ENCODE results near the gene RFTN1.

RFTN1 gene

DNA sequence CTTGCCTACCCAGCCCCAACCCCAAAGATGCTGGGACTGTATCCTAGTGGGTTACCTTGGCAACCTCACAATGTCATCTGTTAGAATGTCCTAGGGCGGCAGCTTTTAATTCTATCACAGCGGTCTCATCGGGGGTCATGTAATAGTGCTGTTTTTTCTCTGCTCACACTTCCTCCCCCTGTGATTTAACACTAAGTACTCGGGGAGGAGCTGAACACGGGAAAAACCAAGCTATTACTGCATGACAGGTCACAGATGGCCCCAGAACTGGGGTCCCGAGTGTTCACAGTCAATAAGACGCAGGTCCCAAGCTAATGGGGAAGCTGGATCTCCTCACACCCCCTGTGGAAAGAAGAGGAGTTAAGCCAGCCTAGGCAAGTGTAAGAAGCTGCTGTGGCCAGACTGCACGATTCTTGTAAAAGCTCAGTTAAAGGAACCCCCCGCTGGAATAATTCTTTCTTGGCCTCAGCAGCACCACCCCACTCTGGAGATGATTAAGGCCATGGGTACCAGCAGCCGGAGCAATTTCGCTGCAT, 2.5 kb upstream of the RFTN1 start:
- H3K27ac ChIP-seq (ENCODE audit: low read depth, low read length) = no peak overlapping the region
- no peak overlapping the region for H3K9ac ChIP-seq (ENCODE audit: low read length)
- no peaks in the 10 kb centered on the region for H3K36me3 ChIP-seq (ENCODE audit: control insufficient read depth, insufficient read depth, low read length)
- H2AK5ac ChIP-seq (ENCODE audit: low read length) = no peak overlapping the region
- H4K5ac ChIP-seq (ENCODE audit: low read length) = no peak overlapping the region
- no peak overlapping the region for H3K23ac ChIP-seq (ENCODE audit: low read length)
- WGBS (ENCODE audit: extremely low coverage, insufficient coverage, low lambda C conversion rate) = no CpG with 5 or more reads among the region's 11 CpGs
- no peak overlapping the region for H4K8ac ChIP-seq (ENCODE audit: low read depth, low read length)
- H3K4me1 ChIP-seq (ENCODE audit: control insufficient read depth, low read depth, low read length) = no peaks in the 10 kb centered on the region
- H3K4me2 ChIP-seq (ENCODE audit: low read length) = no peak overlapping the region
- DNase-seq = peak; percentile 10
- no peak overlapping the region for H2BK15ac ChIP-seq (replicated peaks; ENCODE audit: low read depth)
- H3K79me2 ChIP-seq (ENCODE audit: control insufficient read depth, insufficient read depth, low read length) = no peaks in the 10 kb centered on the region
- H2BK5ac ChIP-seq (ENCODE audit: low read length) = no peak overlapping the region
- H3K56ac ChIP-seq (ENCODE audit: low read length) = no peak overlapping the region
- no peak overlapping the region for H3K18ac ChIP-seq (ENCODE audit: low read length)
- no peak overlapping the region for H3K4ac ChIP-seq (ENCODE audit: low read depth, low read length)
- no peaks in the 10 kb centered on the region for H3K79me1 ChIP-seq (ENCODE audit: low read length)
- peaks cover 6% of the 10 kb centered on the region for H3K27me3 ChIP-seq (ENCODE audit: insufficient read depth, low read length, poor library complexity)
- H3K4me3 ChIP-seq (ENCODE audit: low read length) = no peak overlapping the region
- no peak overlapping the region for H2BK120ac ChIP-seq (ENCODE audit: low read depth, low read length)

DNA sequence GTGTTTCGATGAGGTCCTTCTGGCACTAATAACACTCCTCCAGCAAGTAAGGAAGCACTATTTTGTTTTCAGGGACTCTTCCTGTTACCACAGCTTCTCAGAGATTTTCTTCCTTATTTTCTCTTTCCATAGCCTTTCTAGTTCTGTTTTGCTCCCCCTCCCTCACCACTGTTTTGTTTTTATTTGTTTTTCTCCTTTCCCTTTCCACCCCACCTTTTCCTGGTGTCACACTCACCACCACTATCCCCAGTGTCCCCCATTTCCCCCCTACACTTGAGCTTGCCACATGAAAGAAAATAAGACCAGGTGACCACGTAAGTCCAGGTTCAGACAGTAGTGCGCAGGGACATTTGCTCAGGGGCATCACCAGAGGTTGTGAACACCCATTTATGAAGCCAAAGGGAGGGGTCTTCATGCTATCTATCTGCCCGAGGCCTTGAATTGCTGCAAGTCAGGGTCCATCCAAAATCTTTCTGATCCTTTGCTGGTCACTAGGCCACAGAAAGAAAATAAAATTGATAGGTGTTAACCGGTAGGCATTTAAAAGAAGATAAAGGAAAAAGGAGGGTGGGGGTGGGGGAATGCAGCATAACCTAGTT, 1.4 kb upstream of the RFTN1 start:
- no peak overlapping the region for H3K18ac ChIP-seq (ENCODE audit: low read length)
- H4K8ac ChIP-seq (ENCODE audit: low read depth, low read length) = no peak overlapping the region
- no peaks in the 10 kb centered on the region for H3K79me1 ChIP-seq (ENCODE audit: low read length)
- H2BK120ac ChIP-seq (ENCODE audit: low read depth, low read length) = no peak overlapping the region
- no peaks in the 10 kb centered on the region for H3K4me1 ChIP-seq (ENCODE audit: control insufficient read depth, low read depth, low read length)
- no peak overlapping the region for H3K56ac ChIP-seq (ENCODE audit: low read length)
- no peak overlapping the region for H3K4me2 ChIP-seq (ENCODE audit: low read length)
- H3K23ac ChIP-seq (ENCODE audit: low read length) = no peak overlapping the region
- no peak overlapping the region for H2BK5ac ChIP-seq (ENCODE audit: low read length)
- DNase-seq = no peak
- H3K27ac ChIP-seq (ENCODE audit: low read depth, low read length) = no peak overlapping the region
- H3K4ac ChIP-seq (ENCODE audit: low read depth, low read length) = no peak overlapping the region
- no peak overlapping the region for H4K5ac ChIP-seq (ENCODE audit: low read length)
- no peak overlapping the region for H3K9ac ChIP-seq (ENCODE audit: low read length)
- peaks cover 6% of the 10 kb centered on the region for H3K27me3 ChIP-seq (ENCODE audit: insufficient read depth, low read length, poor library complexity)
- WGBS (ENCODE audit: extremely low coverage, insufficient coverage, low lambda C conversion rate) = no CpG with 5 or more reads among the region's 5 CpGs
- H2BK15ac ChIP-seq (replicated peaks; ENCODE audit: low read depth) = no peak overlapping the region
- no peak overlapping the region for H2AK5ac ChIP-seq (ENCODE audit: low read length)
- H3K36me3 ChIP-seq (ENCODE audit: control insufficient read depth, insufficient read depth, low read length) = no peaks in the 10 kb centered on the region
- no peak overlapping the region for H3K4me3 ChIP-seq (ENCODE audit: low read length)
- no peaks in the 10 kb centered on the region for H3K79me2 ChIP-seq (ENCODE audit: control insufficient read depth, insufficient read depth, low read length)

GRCh38 chr3:16514021-16514700, 662 bp upstream of the RFTN1 start:
- Histone ChIP-seq H3K9ac (ENCODE audit: low read length) (no peak overlapping the region), H3K23ac (ENCODE audit: low read length) (no peak overlapping the region), H2BK5ac (ENCODE audit: low read length) (no peak overlapping the region), H3K4me2 (ENCODE audit: low read length) (peak overlapping the region; percentile 88), H2BK120ac (ENCODE audit: low read depth, low read length) (no peak overlapping the region), H3K79me2 (ENCODE audit: control insufficient read depth, insufficient read depth, low read length) (no peaks in the 10 kb centered on the region), H4K8ac (ENCODE audit: low read depth, low read length) (no peak overlapping the region), H2AK5ac (ENCODE audit: low read length) (no peak overlapping the region), H3K27me3 (ENCODE audit: insufficient read depth, low read length, poor library complexity) (peaks cover 6% of the 10 kb centered on the region), H4K5ac (ENCODE audit: low read length) (no peak overlapping the region), H3K79me1 (ENCODE audit: low read length) (no peaks in the 10 kb centered on the region), H3K4me1 (ENCODE audit: control insufficient read depth, low read depth, low read length) (no peaks in the 10 kb centered on the region), H3K56ac (ENCODE audit: low read length) (no peak overlapping the region), H3K4me3 (ENCODE audit: low read length) (no peak overlapping the region), H3K18ac (ENCODE audit: low read length) (no peak overlapping the region), H3K27ac (ENCODE audit: low read depth, low read length) (no peak overlapping the region), H3K4ac (ENCODE audit: low read depth, low read length) (no peak overlapping the region), H3K36me3 (ENCODE audit: control insufficient read depth, insufficient read depth, low read length) (no peaks in the 10 kb centered on the region), H2BK15ac (replicated peaks; ENCODE audit: low read depth) (no peak overlapping the region)
- DNase-seq = no peak
- no CpG with 5 or more reads among the region's 9 CpGs for WGBS (ENCODE audit: extremely low coverage, insufficient coverage, low lambda C conversion rate)

GRCh38 chr3:16512435-16513140, 911 bp downstream of the RFTN1 start:
- no peak overlapping the region for H3K27ac ChIP-seq (ENCODE audit: low read depth, low read length)

DNA sequence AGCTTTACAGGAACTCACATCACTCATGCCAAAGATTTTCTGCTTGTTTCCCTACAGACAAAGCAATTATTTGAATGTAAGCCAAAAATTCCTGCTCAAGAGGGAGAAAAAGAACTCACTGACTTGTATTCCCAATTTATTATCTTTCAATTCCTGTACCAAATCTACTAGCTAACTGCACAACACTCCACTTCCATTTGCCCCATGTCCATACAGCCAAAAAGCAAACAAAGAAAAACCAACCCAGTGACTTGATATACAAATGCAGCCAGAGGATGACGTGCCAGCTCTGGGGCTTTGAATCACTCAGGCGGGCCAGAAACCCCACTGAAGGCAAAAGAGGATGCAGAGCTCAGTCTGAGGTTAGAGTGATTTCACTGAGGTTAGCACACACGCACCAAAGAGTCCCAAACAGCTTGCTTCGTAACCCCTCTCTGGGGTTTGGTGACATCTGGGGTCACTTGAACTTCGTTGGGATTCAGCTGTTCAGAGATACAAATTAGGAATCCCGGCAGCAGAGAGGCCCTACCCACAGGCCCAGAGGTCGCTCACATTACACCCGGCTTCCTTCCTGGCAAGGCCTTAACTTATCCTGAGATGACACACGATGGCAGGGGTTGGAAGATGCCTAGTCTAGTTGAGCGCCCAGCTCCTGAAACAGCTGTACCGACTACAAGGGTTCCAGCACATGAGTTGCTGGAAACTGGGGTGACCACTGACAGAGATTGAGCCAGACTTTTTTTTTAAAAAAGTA, 1.6 kb downstream of the RFTN1 start:
- H3K36me3 ChIP-seq (ENCODE audit: control insufficient read depth, insufficient read depth, low read length) = no peaks in the 10 kb centered on the region
- H2AK5ac ChIP-seq (ENCODE audit: low read length) = no peak overlapping the region
- H3K56ac ChIP-seq (ENCODE audit: low read length) = no peak overlapping the region
- no peak overlapping the region for H4K5ac ChIP-seq (ENCODE audit: low read length)
- no peaks in the 10 kb centered on the region for H3K79me1 ChIP-seq (ENCODE audit: low read length)
- DNase-seq = peak; percentile 31
- no peak overlapping the region for H3K9ac ChIP-seq (ENCODE audit: low read length)
- H2BK120ac ChIP-seq (ENCODE audit: low read depth, low read length) = no peak overlapping the region
- no peak overlapping the region for H4K8ac ChIP-seq (ENCODE audit: low read depth, low read length)
- no peak overlapping the region for H3K4me2 ChIP-seq (ENCODE audit: low read length)
- H3K23ac ChIP-seq (ENCODE audit: low read length) = no peak overlapping the region
- no peaks in the 10 kb centered on the region for H3K79me2 ChIP-seq (ENCODE audit: control insufficient read depth, insufficient read depth, low read length)
- no peak overlapping the region for H3K27ac ChIP-seq (ENCODE audit: low read depth, low read length)
- H3K18ac ChIP-seq (ENCODE audit: low read length) = no peak overlapping the region
- no peaks in the 10 kb centered on the region for H3K4me1 ChIP-seq (ENCODE audit: control insufficient read depth, low read depth, low read length)
- H2BK5ac ChIP-seq (ENCODE audit: low read length) = no peak overlapping the region
- peaks cover 6% of the 10 kb centered on the region for H3K27me3 ChIP-seq (ENCODE audit: insufficient read depth, low read length, poor library complexity)
- WGBS (ENCODE audit: extremely low coverage, insufficient coverage, low lambda C conversion rate) = no CpG with 5 or more reads among the region's 11 CpGs
- H3K4me3 ChIP-seq (ENCODE audit: low read length) = no peak overlapping the region
- H3K4ac ChIP-seq (ENCODE audit: low read depth, low read length) = no peak overlapping the region
- H2BK15ac ChIP-seq (replicated peaks; ENCODE audit: low read depth) = no peak overlapping the region

More at GRCh38 chr3:16512435-16513140, 911 bp downstream of the RFTN1 start:
- Histone ChIP-seq H3K18ac (ENCODE audit: low read length) (no peak overlapping the region), H3K4ac (ENCODE audit: low read depth, low read length) (no peak overlapping the region), H4K5ac (ENCODE audit: low read length) (no peak overlapping the region), H2BK5ac (ENCODE audit: low read length) (no peak overlapping the region), H3K4me2 (ENCODE audit: low read length) (peak overlapping the region; percentile 88), H3K23ac (ENCODE audit: low read length) (no peak overlapping the region), H3K56ac (ENCODE audit: low read length) (peak overlapping the region; percentile 73), H3K4me1 (ENCODE audit: control insufficient read depth, low read depth, low read length) (no peaks in the 10 kb centered on the region), H2AK5ac (ENCODE audit: low read length) (no peak overlapping the region), H3K27me3 (ENCODE audit: insufficient read depth, low read length, poor library complexity) (peaks cover 6% of the 10 kb centered on the region), H3K79me2 (ENCODE audit: control insufficient read depth, insufficient read depth, low read length) (no peaks in the 10 kb centered on the region), H2BK120ac (ENCODE audit: low read depth, low read length) (no peak overlapping the region), H4K8ac (ENCODE audit: low read depth, low read length) (no peak overlapping the region), H3K36me3 (ENCODE audit: control insufficient read depth, insufficient read depth, low read length) (no peaks in the 10 kb centered on the region), H3K4me3 (ENCODE audit: low read length) (peak overlapping the region; percentile 40), H2BK15ac (replicated peaks; ENCODE audit: low read depth) (no peak overlapping the region), H3K9ac (ENCODE audit: low read length) (peak overlapping the region; percentile 56), H3K79me1 (ENCODE audit: low read length) (no peaks in the 10 kb centered on the region)
- no CpG with 5 or more reads among the region's 37 CpGs for WGBS (ENCODE audit: extremely low coverage, insufficient coverage, low lambda C conversion rate)
- peak; percentile 17 for DNase-seq
